Ovary (tissue), 3 donors: ENCODE data around the gene DCX.

ENCODE experiments used
- EP300 ChIP-seq: sonication (generic); formaldehyde crosslinking; IDR thresholded peaks from one replicate; pipeline ENCODE4 v1.6.1; 2017; ENCODE audit warnings: antibody characterized with exemption
- TF ChIP-seq, protein P1 (sequence below), 3 donors: fragments of 450-650 bp in 2 of 3; fragments of 200-600 bp in 1 of 3; IDR thresholded peaks; one replicate each; pipeline versions ENCODE4 v1.5.1 to v1.8.0; 2016 to 2022; ENCODE audit warnings: antibody characterized with exemption in 3 of 3, mild to moderate bottlenecking in 1 of 3
- donor health status: DM: no; HTN: no; CAD: no.

DNA sequence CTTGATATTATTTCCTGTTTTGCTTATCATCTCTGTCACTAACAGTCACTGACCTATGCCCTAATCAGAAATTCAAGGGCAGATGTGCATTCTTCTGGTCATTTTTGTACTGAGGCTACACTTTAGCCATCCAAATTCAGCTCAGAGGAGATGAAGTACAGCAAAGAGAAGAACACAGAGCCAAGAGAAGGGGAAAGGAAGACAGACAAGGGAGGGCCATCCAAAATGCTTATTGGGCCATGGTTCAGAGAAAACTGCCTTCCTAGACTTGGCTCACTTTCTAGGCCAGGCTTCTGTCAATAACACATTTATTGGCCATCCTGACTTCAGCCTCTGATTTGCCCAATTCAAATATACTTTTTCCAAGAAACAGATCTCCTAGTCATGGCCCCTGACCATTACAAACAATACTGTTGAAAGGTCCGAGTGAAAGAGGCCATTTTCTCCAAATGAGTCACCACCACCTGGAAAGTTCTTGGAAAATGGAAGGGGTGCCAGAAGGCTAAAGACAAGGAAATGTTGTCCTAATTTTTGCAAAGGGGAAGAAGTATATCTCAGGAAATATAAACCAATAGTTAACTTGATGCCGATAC, 56.4 kb downstream of the DCX start:
- TF ChIP-seq EP300: no peak
- TF ChIP-seq, protein P1, sequence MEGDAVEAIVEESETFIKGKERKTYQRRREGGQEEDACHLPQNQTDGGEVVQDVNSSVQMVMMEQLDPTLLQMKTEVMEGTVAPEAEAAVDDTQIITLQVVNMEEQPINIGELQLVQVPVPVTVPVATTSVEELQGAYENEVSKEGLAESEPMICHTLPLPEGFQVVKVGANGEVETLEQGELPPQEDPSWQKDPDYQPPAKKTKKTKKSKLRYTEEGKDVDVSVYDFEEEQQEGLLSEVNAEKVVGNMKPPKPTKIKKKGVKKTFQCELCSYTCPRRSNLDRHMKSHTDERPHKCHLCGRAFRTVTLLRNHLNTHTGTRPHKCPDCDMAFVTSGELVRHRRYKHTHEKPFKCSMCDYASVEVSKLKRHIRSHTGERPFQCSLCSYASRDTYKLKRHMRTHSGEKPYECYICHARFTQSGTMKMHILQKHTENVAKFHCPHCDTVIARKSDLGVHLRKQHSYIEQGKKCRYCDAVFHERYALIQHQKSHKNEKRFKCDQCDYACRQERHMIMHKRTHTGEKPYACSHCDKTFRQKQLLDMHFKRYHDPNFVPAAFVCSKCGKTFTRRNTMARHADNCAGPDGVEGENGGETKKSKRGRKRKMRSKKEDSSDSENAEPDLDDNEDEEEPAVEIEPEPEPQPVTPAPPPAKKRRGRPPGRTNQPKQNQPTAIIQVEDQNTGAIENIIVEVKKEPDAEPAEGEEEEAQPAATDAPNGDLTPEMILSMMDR (IDR thresholded peaks at IDR 0.05): no peak
